HG02943 (cell line): ENCODE results near the gene MRPS31.

Experiments
- ATAC-seq: cut with Tn5 transposase; IDR thresholded peaks from one replicate; pipeline ENCODE4 v1.9.1; 2021; ENCODE audit warnings: mild to moderate bottlenecking, low read depth, moderate library complexity; ENCODE audit not compliant: unreplicated experiment

MRPS31 gene

DNA sequence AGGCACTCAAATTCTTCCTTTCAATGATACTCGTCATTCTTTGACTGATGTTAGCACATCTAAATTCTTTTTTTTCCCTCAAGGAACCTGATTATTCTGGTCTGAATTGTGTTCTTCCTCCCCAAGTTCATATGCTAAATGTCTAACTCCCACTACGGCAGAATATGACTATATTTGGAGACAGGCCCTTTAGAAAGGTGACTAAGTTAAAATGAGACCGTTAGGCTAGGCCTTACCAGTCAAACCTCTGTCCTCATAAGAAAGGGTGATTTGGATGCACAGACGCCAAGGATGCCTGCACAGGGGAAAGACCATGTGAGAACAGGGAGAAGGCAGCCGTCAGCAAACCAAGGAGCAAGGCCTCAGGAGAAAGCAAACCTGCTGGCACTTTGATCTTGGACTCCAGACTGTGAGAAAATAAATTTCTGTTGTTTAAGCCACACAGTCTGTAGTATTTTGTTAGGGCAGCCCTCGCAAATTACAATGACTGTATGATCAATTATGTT is 91.5 kb downstream of the MRPS31 start:
- no peak for ATAC-seq
